Activated naive CD4-positive, alpha-beta T cell treated with anti-CD3 and anti-CD28 coated beads for 36 hours (primary cell): Measurements from ENCODE around the gene FAM168B. TPM values are rescaled to one million over a fixed set of nuclear protein-coding genes. Genes with fewer than 3 reads are reported as not detected.

Experiments used
- CTCF ChIA-PET: fragments of 350-600 bp; sonication (Branson Sonifier 250); formaldehyde crosslinking; loops from one replicate; lab custom pipeline; 2021; ENCODE audit warnings: antibody characterized with exemption; lab: Charles Lee
- DNase-seq: peaks from one replicate; pipeline ENCODE4 v3.0.0-alpha.2; 2020
- H3K27ac Mint-ChIP-seq: one replicate; pipeline ENCODE4 v1.8.0; 2021; ENCODE audit warnings: mild to moderate bottlenecking, mixed read lengths
- H3K27me3 Mint-ChIP-seq: one replicate; pipeline ENCODE4 v1.8.0; 2021; ENCODE audit warnings: low read depth, mixed read lengths
- H3K36me3 Mint-ChIP-seq: one replicate; pipeline ENCODE4 v1.8.0; 2021; ENCODE audit warnings: low read depth, mixed read lengths
- H3K4me1 Mint-ChIP-seq: one replicate; pipeline ENCODE4 v1.8.0; 2021; ENCODE audit warnings: low read depth, mixed read lengths
- H3K4me3 Mint-ChIP-seq: one replicate; pipeline ENCODE4 v1.8.0; 2021; ENCODE audit warnings: mild to moderate bottlenecking, moderate library complexity, mixed read lengths
- H3K9me3 Mint-ChIP-seq: one replicate; pipeline ENCODE4 v1.8.0; 2021; ENCODE audit warnings: mixed read lengths
- intact Hi-C: fragments of 100-400 bp; cut with micrococcal nuclease; formaldehyde crosslinking; loops from one replicate; pipeline ENCODE4 v1.15.1; 2023
- total RNA-seq, 2 experiments: library from RNA; stranded (reverse); gene quantifications; one replicate each; pipeline ENCODE4 v1.2.3, GENCODE V29; 2021

The FAM168B gene
- total RNA-seq = 10 to 100 TPM; 52.7 to 55.0 TPM

DNA sequence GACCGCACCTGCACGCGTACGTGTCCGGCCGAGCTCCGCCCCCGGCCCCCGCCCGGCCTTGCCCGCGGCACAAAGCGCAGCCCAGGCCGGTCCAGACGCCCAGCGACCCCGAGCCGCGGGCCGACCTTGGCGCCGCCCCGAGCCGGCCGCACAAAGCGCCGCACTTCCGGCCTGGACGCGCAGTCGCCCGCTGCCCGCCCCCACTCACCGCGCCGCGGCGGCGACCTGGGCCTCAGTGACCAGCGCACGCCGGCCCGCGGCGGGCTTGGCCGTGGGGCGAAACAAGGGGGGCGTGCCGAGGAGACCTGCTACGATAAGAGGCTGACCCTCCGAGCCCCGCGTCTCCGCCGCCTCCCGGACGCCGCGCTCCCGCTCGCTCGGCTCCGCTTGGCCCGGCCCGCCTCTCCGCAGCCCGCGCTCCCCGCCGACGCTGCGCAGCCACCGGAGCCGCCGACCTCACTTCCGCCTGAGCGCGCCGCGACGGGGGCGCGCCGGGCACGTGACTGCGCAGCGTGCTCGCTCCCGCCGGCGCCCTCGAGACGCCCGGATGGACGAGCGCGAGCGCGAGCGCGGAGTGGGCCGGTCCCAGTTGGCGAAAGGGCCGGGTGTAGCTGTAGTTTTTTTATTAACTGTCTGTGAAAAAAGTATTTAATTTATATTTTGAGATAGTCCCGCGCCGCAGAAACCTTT lies at the start of gene FAM168B:
FAM168B (minus strand) TSS at position 455 of the 690 bp plus-strand sequence. CDS start 10,814 bp downstream, outside the sequence.
- intact Hi-C loops = loop anchor here (1.0 to 2.0 kb wide), 7 partner anchors 11 to 751 kb away; partner anchors contain the start of genes IMP4 and MZT2A
- Mint-ChIP-seq H3K4me1 (peaks cover 20% of the 10 kb centered on the region), H3K9me3 (no peaks in the 10 kb centered on the region), H3K4me3 (peak within 1 kb of the TSS; percentile 85), H3K36me3 (peaks cover 6% of the 10 kb centered on the region), H3K27ac (peak within 1 kb of the TSS; percentile 92), H3K27me3 (no peaks in the 10 kb centered on the region)
- peak; percentile 86 for DNase-seq
- CTCF ChIA-PET = interaction anchor here (1.0 to 2.3 kb wide), 2 partner anchors 10 to 52 kb away, joined by 6 to 15 read pairs; partner anchors contain the start of gene PLEKHB2

GRCh38 chr2:131142849-131143248 lies 49.6 kb upstream of the FAM168B start:
- no peak for DNase-seq
- H3K27ac Mint-ChIP-seq = no peak overlapping the region
- peaks cover 22% of the 10 kb centered on the region for H3K36me3 Mint-ChIP-seq
- peaks cover 9% of the 10 kb centered on the region for H3K4me1 Mint-ChIP-seq
- H3K27me3 Mint-ChIP-seq = no peaks in the 10 kb centered on the region
- H3K9me3 Mint-ChIP-seq = no peaks in the 10 kb centered on the region
- CTCF ChIA-PET = interaction anchor here (2.1 kb wide), 1 partner anchor 11 kb away, joined by 9 read pairs; no protein-coding TSS in a partner anchor
- intact Hi-C loops = no loop called here
- no peak overlapping the region for H3K4me3 Mint-ChIP-seq

- DNase-seq = no peak
- Mint-ChIP-seq H3K9me3 (no peaks in the 10 kb centered on the region), H3K27me3 (no peaks in the 10 kb centered on the region), H3K4me1 (peaks cover 13% of the 10 kb centered on the region), H3K36me3 (peaks cover 29% of the 10 kb centered on the region), H3K4me3 (no peak overlapping the region), H3K27ac (no peak overlapping the region)
- CTCF ChIA-PET = interaction anchor here (0.6 kb wide), 1 partner anchor 12 kb away, joined by 4 read pairs; no protein-coding TSS in a partner anchor
- intact Hi-C loops = no loop called here
These were observed 47.3 kb upstream of the FAM168B start for GRCh38 chr2:131140581-131140980.

- no peak for DNase-seq
- intact Hi-C loops = no loop called here
- H3K27ac Mint-ChIP-seq = no peak overlapping the region
- peaks cover 6% of the 10 kb centered on the region for H3K4me1 Mint-ChIP-seq
- peaks cover 44% of the 10 kb centered on the region for H3K36me3 Mint-ChIP-seq
- no peak overlapping the region for H3K4me3 Mint-ChIP-seq
- no peaks in the 10 kb centered on the region for H3K27me3 Mint-ChIP-seq
- CTCF ChIA-PET = no interaction called here
- H3K9me3 Mint-ChIP-seq = peaks cover 1% of the 10 kb centered on the region
These were observed 39.5 kb upstream of the FAM168B start for GRCh38 chr2:131132729-131133128.

- CTCF ChIA-PET = interaction anchor here (1.6 kb wide), 1 partner anchor 254 kb away, joined by 3 read pairs; no protein-coding TSS in a partner anchor
- intact Hi-C loops = no loop called here
- Mint-ChIP-seq H3K27me3 (no peaks in the 10 kb centered on the region), H3K36me3 (peaks cover 48% of the 10 kb centered on the region), H3K4me3 (no peak overlapping the region), H3K4me1 (peaks cover 3% of the 10 kb centered on the region), H3K9me3 (peaks cover 1% of the 10 kb centered on the region), H3K27ac (no peak overlapping the region)
- no peak for DNase-seq
These were observed 37.0 kb upstream of the FAM168B start for GRCh38 chr2:131130298-131130596.

- CTCF ChIA-PET = no interaction called here
- peaks cover 1% of the 10 kb centered on the region for H3K9me3 Mint-ChIP-seq
- intact Hi-C loops = no loop called here
- no peak overlapping the region for H3K4me3 Mint-ChIP-seq
- peaks cover 7% of the 10 kb centered on the region for H3K4me1 Mint-ChIP-seq
- peaks cover 48% of the 10 kb centered on the region for H3K36me3 Mint-ChIP-seq
- no peak for DNase-seq
- no peak overlapping the region for H3K27ac Mint-ChIP-seq
- H3K27me3 Mint-ChIP-seq = no peaks in the 10 kb centered on the region
These were observed 34.7 kb upstream of the FAM168B start for GRCh38 chr2:131127981-131128380.

DNA sequence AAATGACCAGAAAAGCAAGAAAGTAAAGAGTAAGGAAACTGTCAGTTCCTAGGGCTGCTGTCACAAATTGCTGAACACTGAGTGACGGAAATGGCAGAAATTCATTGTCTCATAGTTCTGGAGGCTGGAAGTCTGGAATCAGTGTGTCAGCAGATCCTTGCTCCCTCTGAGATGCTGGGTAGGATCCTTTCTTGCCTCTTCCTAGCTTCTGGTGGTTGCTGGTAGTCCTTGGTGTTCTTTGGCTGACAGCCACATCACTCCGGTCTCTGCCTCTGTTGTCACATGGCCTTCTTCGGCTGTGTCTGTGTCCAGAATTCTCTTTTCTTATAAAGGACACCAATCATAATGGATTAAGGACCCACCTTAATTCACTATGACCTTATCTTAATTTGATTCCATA lies 33.8 kb upstream of the FAM168B start:
- Mint-ChIP-seq H3K9me3 (peaks cover 1% of the 10 kb centered on the region), H3K36me3 (peaks cover 49% of the 10 kb centered on the region), H3K4me1 (peaks cover 5% of the 10 kb centered on the region), H3K27ac (no peak overlapping the region), H3K27me3 (no peaks in the 10 kb centered on the region), H3K4me3 (no peak overlapping the region)
- CTCF ChIA-PET = no interaction called here
- intact Hi-C loops = no loop called here
- no peak for DNase-seq

- H3K27me3 Mint-ChIP-seq = no peaks in the 10 kb centered on the region
- peaks cover 5% of the 10 kb centered on the region for H3K4me1 Mint-ChIP-seq
- CTCF ChIA-PET = no interaction called here
- peaks cover 1% of the 10 kb centered on the region for H3K9me3 Mint-ChIP-seq
- H3K4me3 Mint-ChIP-seq = no peak overlapping the region
- intact Hi-C loops = no loop called here
- H3K36me3 Mint-ChIP-seq = peaks cover 51% of the 10 kb centered on the region
- H3K27ac Mint-ChIP-seq = no peak overlapping the region
- DNase-seq = no peak
These were observed 33.2 kb upstream of the FAM168B start for GRCh38 chr2:131126436-131126835.

DNA sequence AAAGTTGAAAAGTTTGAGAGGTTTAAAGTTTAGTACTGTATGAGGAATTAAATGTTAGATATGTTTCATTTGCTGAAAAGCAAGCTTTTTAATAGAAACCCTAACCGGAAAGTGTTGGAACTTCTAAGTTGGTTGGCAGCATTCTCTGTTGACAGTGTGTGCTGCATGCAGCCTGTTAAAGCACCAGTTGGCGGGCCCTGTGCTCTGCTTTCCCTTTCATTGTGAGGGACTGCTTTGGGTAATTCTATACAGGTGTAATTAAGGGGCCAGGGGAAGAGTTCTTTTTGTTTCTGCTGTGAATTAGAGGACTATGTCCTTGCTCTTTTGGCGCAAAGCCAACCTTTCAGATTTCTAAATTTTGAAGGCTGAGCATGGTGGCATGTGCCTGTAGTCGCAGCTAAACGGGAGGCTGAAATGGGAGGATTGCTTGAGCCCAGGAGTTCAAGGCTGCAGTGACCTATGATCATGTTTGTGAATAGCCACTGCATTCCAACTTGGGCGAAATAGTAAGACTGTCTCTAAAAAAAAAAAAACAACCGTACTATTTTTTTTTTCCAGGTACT lies 32.0 kb upstream of the FAM168B start:
- H3K36me3 Mint-ChIP-seq = peaks cover 49% of the 10 kb centered on the region
- no peaks in the 10 kb centered on the region for H3K27me3 Mint-ChIP-seq
- H3K9me3 Mint-ChIP-seq = peaks cover 1% of the 10 kb centered on the region
- intact Hi-C loops = no loop called here
- no peak overlapping the region for H3K27ac Mint-ChIP-seq
- CTCF ChIA-PET = no interaction called here
- H3K4me3 Mint-ChIP-seq = no peak overlapping the region
- no peak for DNase-seq
- H3K4me1 Mint-ChIP-seq = peaks cover 7% of the 10 kb centered on the region

DNA sequence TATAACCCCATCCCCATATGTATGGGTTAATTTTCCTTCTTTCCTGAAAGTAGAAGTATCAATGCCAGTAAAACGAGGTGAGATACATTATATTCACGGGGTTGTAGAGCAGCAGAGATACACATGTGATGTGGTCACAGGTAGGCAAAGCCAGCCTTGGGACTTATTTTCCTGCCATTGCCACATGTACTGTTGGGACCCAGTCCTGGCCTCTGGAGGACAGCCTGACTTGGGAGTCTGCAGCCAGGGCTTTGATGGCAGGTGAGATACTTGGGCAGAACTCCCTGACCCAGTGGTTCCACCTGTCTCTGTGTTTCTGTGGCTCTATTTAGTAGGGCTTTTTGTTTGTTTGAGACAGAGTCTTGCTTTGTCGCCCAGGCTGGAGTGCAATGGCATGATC lies 29.9 kb upstream of the FAM168B start:
- Mint-ChIP-seq H3K9me3 (no peaks in the 10 kb centered on the region), H3K36me3 (peaks cover 37% of the 10 kb centered on the region), H3K27ac (no peak overlapping the region), H3K27me3 (no peaks in the 10 kb centered on the region), H3K4me3 (no peak overlapping the region), H3K4me1 (peaks cover 12% of the 10 kb centered on the region)
- CTCF ChIA-PET = no interaction called here
- intact Hi-C loops = no loop called here
- no peak for DNase-seq

GRCh38 chr2:131122496-131122895 lies 29.2 kb upstream of the FAM168B start:
- intact Hi-C loops = no loop called here
- Mint-ChIP-seq H3K27me3 (no peaks in the 10 kb centered on the region), H3K9me3 (no peaks in the 10 kb centered on the region), H3K4me3 (no peak overlapping the region), H3K36me3 (peaks cover 37% of the 10 kb centered on the region), H3K27ac (no peak overlapping the region), H3K4me1 (peaks cover 17% of the 10 kb centered on the region)
- no peak for DNase-seq
- CTCF ChIA-PET = no interaction called here

DNA sequence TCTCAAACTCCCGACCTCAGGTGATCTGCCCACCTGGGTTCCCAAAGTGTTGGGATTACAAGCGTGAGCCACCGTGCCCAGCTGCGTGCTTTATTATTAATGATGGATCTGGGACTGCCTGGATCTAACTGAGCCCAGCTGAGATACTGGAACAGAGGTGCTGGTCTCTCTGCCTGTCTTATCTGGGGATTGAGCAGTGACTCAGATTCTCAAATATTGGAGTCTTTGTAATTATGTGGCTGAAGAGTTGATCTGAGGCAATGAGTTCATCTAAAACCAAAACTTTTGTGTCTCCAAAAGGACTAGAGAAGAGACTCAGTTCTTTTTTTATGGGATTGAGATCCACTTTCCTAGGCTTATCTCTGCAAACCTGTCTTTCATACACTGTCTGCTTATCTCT lies 28.2 kb upstream of the FAM168B start:
- peaks cover 19% of the 10 kb centered on the region for H3K4me1 Mint-ChIP-seq
- CTCF ChIA-PET = no interaction called here
- no peaks in the 10 kb centered on the region for H3K27me3 Mint-ChIP-seq
- peaks cover under 1% of the 10 kb centered on the region for H3K9me3 Mint-ChIP-seq
- no peak overlapping the region for H3K4me3 Mint-ChIP-seq
- no peak overlapping the region for H3K27ac Mint-ChIP-seq
- intact Hi-C loops = no loop called here
- no peak for DNase-seq
- peaks cover 32% of the 10 kb centered on the region for H3K36me3 Mint-ChIP-seq

DNA sequence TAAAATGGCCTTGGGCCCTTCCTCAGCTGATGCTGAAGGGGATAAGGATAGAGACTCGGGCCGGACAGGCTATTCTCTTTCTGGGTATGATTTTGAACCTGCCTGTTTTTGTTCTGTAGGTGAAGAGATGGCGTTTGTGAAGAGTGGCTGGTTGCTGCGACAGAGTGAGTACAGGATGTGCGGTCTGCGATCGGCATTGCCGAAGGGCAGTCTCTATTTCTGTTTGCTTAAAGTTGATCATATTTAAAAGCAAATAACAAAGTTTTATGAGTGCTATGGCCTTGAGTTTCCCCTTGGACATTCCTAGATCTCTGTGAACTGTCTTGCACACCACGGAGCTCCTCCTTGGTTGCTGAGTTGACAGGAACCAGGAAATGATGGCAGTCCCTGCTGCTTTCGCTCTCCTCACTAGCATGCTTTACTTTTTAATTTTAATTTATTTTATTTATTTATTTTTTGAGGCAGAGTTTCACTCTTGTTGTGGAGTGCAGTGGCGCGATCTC lies 27.6 kb upstream of the FAM168B start:
- peaks cover 25% of the 10 kb centered on the region for H3K4me1 Mint-ChIP-seq
- peaks cover 6% of the 10 kb centered on the region for H3K9me3 Mint-ChIP-seq
- H3K27ac Mint-ChIP-seq = no peak overlapping the region
- peaks cover 38% of the 10 kb centered on the region for H3K36me3 Mint-ChIP-seq
- CTCF ChIA-PET = interaction anchor here (0.6 kb wide), 2 partner anchors 9 to 26 kb away, joined by 3 read pairs; no protein-coding TSS in a partner anchor
- no peaks in the 10 kb centered on the region for H3K27me3 Mint-ChIP-seq
- H3K4me3 Mint-ChIP-seq = no peak overlapping the region
- intact Hi-C loops = no loop called here
- no peak for DNase-seq
